ENCODE data around the gene KPNA4.
"Not testable (repeated sequence)": the region's sequence is repeated elsewhere in the genome, so short reads cannot be mapped to it uniquely, and the experiment has no call there.

Gene KPNA4

GRCh38 chr3:160607826-160608225 lies 42.5 kb upstream of the KPNA4 start:
- ChIA-PET POLR2A (no interaction called here), CTCF (no interaction called here)
- TF ChIP-seq CTCF (IDR thresholded peaks at IDR 0.05; ENCODE audit: control extremely low read depth, extremely low read depth, low read depth, missing control alignments), result no peak
- no peak for DNase-seq (ENCODE audit: extremely low spot score)

- ChIA-PET CTCF (interaction anchor here (0.9 to 3.0 kb wide), 5 partner anchors 10 to 119 kb away, joined by 3 to 10 read pairs (median 4); no protein-coding TSS in a partner anchor), POLR2A (no interaction called here)
- DNase-seq (ENCODE audit: extremely low spot score), result no peak
- no peak for TF ChIP-seq CTCF (IDR thresholded peaks at IDR 0.05; ENCODE audit: control extremely low read depth, extremely low read depth, low read depth, missing control alignments)
Observed at GRCh38 chr3:160605315-160605714, 39.9 kb upstream of the KPNA4 start.

GRCh38 chr3:160603845-160604244 lies 38.5 kb upstream of the KPNA4 start:
- DNase-seq (ENCODE audit: extremely low spot score); POLR2A ChIA-PET: not testable (repeated sequence)
- CTCF ChIA-PET, result interaction anchor here (1.9 to 3.0 kb wide), 2 partner anchors 12 to 14 kb away, joined by 4 to 10 read pairs; no protein-coding TSS in a partner anchor

GRCh38 chr3:160602259-160602658 lies 36.9 kb upstream of the KPNA4 start:
- ChIA-PET POLR2A (no interaction called here), CTCF (interaction anchor here (0.8 to 1.1 kb wide), 2 partner anchors 14 to 21 kb away, joined by 3 read pairs; no protein-coding TSS in a partner anchor)
- DNase-seq (ENCODE audit: extremely low spot score), result no peak
- TF ChIP-seq CTCF (IDR thresholded peaks at IDR 0.05; ENCODE audit: control extremely low read depth, extremely low read depth, low read depth, missing control alignments), result no peak

GRCh38 chr3:160601288-160601687 lies 35.9 kb upstream of the KPNA4 start:
- CTCF ChIA-PET, result no interaction called here

GRCh38 chr3:160598865-160599264 lies 33.5 kb upstream of the KPNA4 start:
- ChIA-PET POLR2A (no interaction called here), CTCF (interaction anchor here (0.8 to 0.9 kb wide), 2 partner anchors 10 to 11 kb away, joined by 3 to 4 read pairs; no protein-coding TSS in a partner anchor)
- DNase-seq (ENCODE audit: extremely low spot score), result no peak
- no peak for TF ChIP-seq CTCF (IDR thresholded peaks at IDR 0.05; ENCODE audit: control extremely low read depth, extremely low read depth, low read depth, missing control alignments)

More at GRCh38 chr3:160601288-160601687, 35.9 kb upstream of the KPNA4 start:
- no peak for TF ChIP-seq CTCF (IDR thresholded peaks at IDR 0.05; ENCODE audit: control extremely low read depth, extremely low read depth, low read depth, missing control alignments)
- POLR2A ChIA-PET, result no interaction called here
- DNase-seq (ENCODE audit: extremely low spot score), result no peak

- ChIA-PET CTCF (interaction anchor here (0.8 to 1.2 kb wide), 2 partner anchors 10 kb away, joined by 3 to 4 read pairs; no protein-coding TSS in a partner anchor), POLR2A (no interaction called here)
- no peak for DNase-seq (ENCODE audit: extremely low spot score)
- no peak for TF ChIP-seq CTCF (IDR thresholded peaks at IDR 0.05; ENCODE audit: control extremely low read depth, extremely low read depth, low read depth, missing control alignments)
Observed at GRCh38 chr3:160588023-160588422, 22.7 kb upstream of the KPNA4 start.

Data from GM10248 (cell line).